Left ventricle myocardium inferior (tissue), 1 donor: ENCODE results near the gene GNAS. TPM values are rescaled to one million over a fixed set of nuclear protein-coding genes. Genes with fewer than 3 reads are reported as not detected.

Experiments used
- DNase-seq: peaks from one replicate; pipeline ENCODE4 v3.0.0-alpha.2; 2020
- H3K27ac ChIP-seq: fragments of 200-600 bp; replicated peaks from 2 replicates; pipeline ENCODE4 v1.8.0; 2021
- H3K27me3 ChIP-seq: fragments of 200-600 bp; 2 replicates; pipeline ENCODE4 v1.8.0; 2021; ENCODE audit warnings: low read depth
- H3K36me3 ChIP-seq: fragments of 200-600 bp; 2 replicates; pipeline ENCODE4 v1.8.0; 2021
- H3K4me1 ChIP-seq: fragments of 200-600 bp; 2 replicates; pipeline ENCODE4 v1.8.0; 2021
- H3K4me3 ChIP-seq: fragments of 200-600 bp; 2 replicates; pipeline ENCODE4 v1.8.0; 2021; ENCODE audit warnings: mild to moderate bottlenecking, moderate library complexity
- H3K9me3 ChIP-seq: fragments of 200-600 bp; replicated peaks from 2 replicates; pipeline ENCODE4 v1.8.0; 2021
- CTCF ChIP-seq: fragments of 200-600 bp; IDR thresholded peaks from 2 replicates; pipeline ENCODE4 v1.8.0; 2021; ENCODE audit warnings: antibody characterized with exemption, mild to moderate bottlenecking, borderline replicate concordance
- intact Hi-C: fragments of 100-400 bp; cut with micrococcal nuclease; formaldehyde crosslinking; loops from one replicate; pipeline ENCODE4 v1.11.0; 2022
- total RNA-seq: library from RNA; stranded (reverse); fragmentation: NEBNext Ultra II Directional; extraction: Animal tissue kit (Norgen Biotek cat#: 25700); gene quantifications from one replicate; pipeline ENCODE4 v1.2.1, GENCODE V29; 2021
- donor health status: DM: no; HTN: yes; CAD: no; lungs with severe emphysema.

Gene GNAS
- total RNA-seq, 1 donor from 2014 or later: 1,444 TPM

GRCh38 chr20:58810879-58811250, 41.7 kb upstream of the GNAS start:
- DNase-seq: no peak

GRCh38 chr20:58811334-58811733, 41.2 kb upstream of the GNAS start:
- TF ChIP-seq CTCF: no peak
- no peak for DNase-seq
- H3K4me1 ChIP-seq: no peaks in the 10 kb centered on the region
- no peaks in the 10 kb centered on the region for H3K9me3 ChIP-seq
- no peak overlapping the region for H3K4me3 ChIP-seq
- no peaks in the 10 kb centered on the region for H3K36me3 ChIP-seq
- intact Hi-C loops: no loop called here
- no peak overlapping the region for H3K27ac ChIP-seq
- peaks cover 67% of the 10 kb centered on the region for H3K27me3 ChIP-seq

More at GRCh38 chr20:58810879-58811250, 41.7 kb upstream of the GNAS start:
- no peak for TF ChIP-seq CTCF
- intact Hi-C loops: no loop called here
- no peaks in the 10 kb centered on the region for H3K9me3 ChIP-seq
- H3K27ac ChIP-seq: no peak overlapping the region
- H3K4me1 ChIP-seq: no peaks in the 10 kb centered on the region
- no peaks in the 10 kb centered on the region for H3K36me3 ChIP-seq
- peaks cover 71% of the 10 kb centered on the region for H3K27me3 ChIP-seq
- H3K4me3 ChIP-seq: no peak overlapping the region

DNA sequence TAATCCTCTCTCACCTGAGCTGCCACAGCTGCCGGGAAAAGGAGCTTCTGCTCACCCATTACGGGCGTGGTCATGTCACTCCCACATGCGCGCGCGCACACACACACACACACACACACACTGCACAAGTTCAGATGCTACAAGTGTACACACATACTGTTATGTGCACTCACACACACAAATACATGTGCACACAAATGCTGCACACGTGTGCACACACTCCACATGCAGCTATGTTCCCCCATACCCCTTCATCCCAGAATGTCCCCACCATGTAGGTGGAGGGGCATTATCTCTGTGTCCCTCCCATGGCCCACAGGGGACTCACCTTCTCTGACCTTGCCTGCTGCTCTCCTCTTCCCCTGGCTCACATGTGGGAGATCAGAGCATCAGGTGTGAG, 39.1 kb upstream of the GNAS start:
- H3K27ac ChIP-seq: no peak overlapping the region
- H3K9me3 ChIP-seq: no peaks in the 10 kb centered on the region
- peaks cover 52% of the 10 kb centered on the region for H3K27me3 ChIP-seq
- no peaks in the 10 kb centered on the region for H3K36me3 ChIP-seq
- no peak overlapping the region for H3K4me3 ChIP-seq
- no peak for TF ChIP-seq CTCF
- no peaks in the 10 kb centered on the region for H3K4me1 ChIP-seq
- DNase-seq: no peak
- intact Hi-C loops: no loop called here

GRCh38 chr20:58815448-58815847, 37.1 kb upstream of the GNAS start:
- H3K36me3 ChIP-seq: no peaks in the 10 kb centered on the region
- H3K4me3 ChIP-seq: no peak overlapping the region
- H3K4me1 ChIP-seq: no peaks in the 10 kb centered on the region
- H3K27ac ChIP-seq: no peak overlapping the region
- H3K9me3 ChIP-seq: no peaks in the 10 kb centered on the region
- H3K27me3 ChIP-seq: peaks cover 34% of the 10 kb centered on the region
- no peak for TF ChIP-seq CTCF
- intact Hi-C loops: no loop called here
- no peak for DNase-seq

GRCh38 chr20:58816051-58816450, 36.5 kb upstream of the GNAS start:
- Histone ChIP-seq H3K36me3 (no peaks in the 10 kb centered on the region), H3K27me3 (peaks cover 28% of the 10 kb centered on the region), H3K27ac (no peak overlapping the region), H3K9me3 (no peaks in the 10 kb centered on the region), H3K4me1 (no peaks in the 10 kb centered on the region), H3K4me3 (no peak overlapping the region)
- DNase-seq: no peak
- no peak for TF ChIP-seq CTCF
- intact Hi-C loops: no loop called here
